OCI-LY7 (cell line): ENCODE measurements around the gene PFKFB3. TPM values are rescaled to one million over a fixed set of nuclear protein-coding genes. Genes with fewer than 3 reads are reported as not detected.

Experiments
- BruUV-seq: library from RNA; stranded (reverse); fragments of 400-500 nt; replicated peaks from 2 replicates; lab custom pipeline; 2021; lab: Mats Ljungman, UMichigan
- CTCF ChIA-PET: fragments of 300-600 bp; sonication (Branson Sonifier 250); formaldehyde crosslinking; loops from one replicate; lab custom pipeline; 2022; ENCODE audit warnings: antibody characterized with exemption; ENCODE audit not compliant: unreplicated experiment; lab: Charles Lee
- POLR2A ChIA-PET: fragments of 300-600 bp; sonication (Branson Sonifier 250); formaldehyde crosslinking; loops from one replicate; lab custom pipeline; 2022; ENCODE audit warnings: antibody characterized with exemption; lab: Charles Lee
- DNase-seq: peaks from one replicate; pipeline ENCODE4 v3.0.0-alpha.2; 2015; ENCODE audit warnings: low spot score
- H2AFZ ChIP-seq: fragments of 200-600 bp; sonication (generic), shearing (Covaris generic); 2 replicates; pipeline ENCODE4 v1.6.1; 2014; ENCODE audit warnings: mild to moderate bottlenecking, antibody characterized with exemption, low read length, moderate library complexity
- H3K27ac ChIP-seq: fragments of 200-600 bp; sonication (generic); 2 replicates; pipeline ENCODE4 v1.5.1; 2014; ENCODE audit warnings: mixed run types, low read depth, mild to moderate bottlenecking, moderate library complexity, low read length, inconsistent platforms; ENCODE audit not compliant: poor library complexity, severe bottlenecking
- H3K36me3 ChIP-seq: fragments of 200-600 bp; sonication (generic); 2 replicates; pipeline ENCODE4 v1.6.1; 2014; ENCODE audit warnings: mild to moderate bottlenecking, antibody characterized with exemption, low read length, moderate library complexity, mixed read lengths; ENCODE audit not compliant: insufficient read depth
- H3K4me1 ChIP-seq: fragments of 200-600 bp; sonication (generic); 2 replicates; pipeline ENCODE4 v1.5.1; 2014; ENCODE audit warnings: mild to moderate bottlenecking, low read length; ENCODE audit not compliant: insufficient read depth, poor library complexity, severe bottlenecking
- H3K4me2 ChIP-seq: fragments of 200-600 bp; sonication (generic); 2 replicates; pipeline ENCODE4 v1.6.1; 2014; ENCODE audit warnings: mild to moderate bottlenecking, low read length
- H3K4me3 ChIP-seq: fragments of 200-600 bp; sonication (generic); 2 replicates; pipeline ENCODE4 v1.5.1; 2014; ENCODE audit warnings: mild to moderate bottlenecking, low read depth, low read length; ENCODE audit not compliant: poor library complexity, severe bottlenecking
- H3K79me2 ChIP-seq: fragments of 200-600 bp; sonication (generic); 2 replicates; pipeline ENCODE4 v1.6.1; 2016; ENCODE audit warnings: low read depth, mild to moderate bottlenecking, low read length, moderate library complexity, mixed read lengths; ENCODE audit not compliant: insufficient read depth
- H3K9me2 ChIP-seq: fragments of 200-600 bp; sonication (generic); 2 replicates; pipeline ENCODE4 v1.6.1; 2016; ENCODE audit warnings: mild to moderate bottlenecking, low read length, mixed read lengths; ENCODE audit not compliant: insufficient read depth
- H3K9me3 ChIP-seq: fragments of 200-600 bp; sonication (generic); 2 replicates; pipeline ENCODE4 v1.6.1; 2014; ENCODE audit warnings: mild to moderate bottlenecking, mixed run types, low read length, mixed read lengths
- H4K20me1 ChIP-seq: fragments of 200-600 bp; sonication (generic); 2 replicates; pipeline ENCODE4 v1.6.1; 2014; ENCODE audit warnings: mild to moderate bottlenecking, antibody characterized with exemption, low read length, moderate library complexity, mixed read lengths; ENCODE audit not compliant: insufficient read depth
- CTCF ChIP-seq: fragments of 200-600 bp; sonication (generic); conservative IDR thresholded peaks from 2 replicates; pipeline ENCODE4 v1.5.1; 2014; ENCODE audit warnings: mild to moderate bottlenecking, antibody characterized with exemption, low read length, moderate library complexity, mixed read lengths
- EZH2phosphoT487 ChIP-seq: fragments of 200-600 bp; sonication (generic); IDR thresholded peaks from 2 replicates; pipeline ENCODE4 v1.6.1; 2018; ENCODE audit warnings: low read depth, borderline replicate concordance, mild to moderate bottlenecking, mixed run types, antibody characterized with exemption, low read length, moderate library complexity, mixed read lengths
- intact Hi-C: fragments of 100-400 bp; cut with micrococcal nuclease; formaldehyde crosslinking; loops from one replicate; pipeline ENCODE4 v1.10.0; 2022; ENCODE audit not compliant: unreplicated experiment
- total RNA-seq, 2 experiments: library from RNA; depleted of rRNA in 1 of 2; stranded (reverse); fragments of >200 nt in 1 of 2; shearing (Covaris generic) in 1 of 2; gene quantifications; 2 replicates each; pipeline ENCODE4 v1.2.3, GENCODE V29; 2014 to 2022

Gene PFKFB3
- total RNA-seq, 2 experiments from 2014 or later, result 33.7 to 50.7 TPM

DNA sequence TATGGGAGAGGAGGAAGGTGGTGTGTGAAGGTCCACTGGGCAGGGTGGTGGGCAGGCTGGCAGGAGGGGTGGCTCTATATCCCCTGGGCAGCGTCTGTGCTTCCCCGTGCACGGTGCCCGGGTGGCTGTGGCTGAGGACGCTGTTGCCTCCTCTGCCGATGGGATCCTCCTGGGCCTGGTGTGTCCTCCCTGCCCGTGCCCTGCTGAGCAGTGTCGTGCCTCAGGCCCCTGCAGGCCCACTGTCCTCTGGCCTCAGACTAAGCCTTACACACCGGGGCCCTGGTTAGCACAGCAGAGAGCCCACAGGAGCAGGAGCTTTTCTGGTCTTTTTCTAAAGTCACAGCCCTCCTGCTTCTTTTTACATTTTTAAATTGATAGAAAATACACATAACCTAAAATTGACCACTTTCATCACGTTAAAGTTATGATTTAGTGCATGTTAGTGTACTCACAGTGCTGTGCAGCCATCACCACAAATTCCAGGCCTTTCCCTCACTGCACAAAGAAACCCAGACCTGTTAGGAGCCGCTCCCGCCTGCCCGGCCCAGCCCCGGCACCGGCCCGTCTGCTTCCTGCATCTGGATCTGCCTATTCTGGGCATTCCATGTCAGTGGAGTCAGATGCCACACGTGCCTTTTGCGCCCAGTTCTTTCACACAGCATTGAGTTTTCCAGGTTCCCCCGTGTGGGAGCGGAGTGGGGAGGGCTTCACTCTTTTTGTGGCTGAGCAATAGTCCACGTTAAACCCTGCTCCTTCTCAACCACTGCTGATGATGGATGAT, 19.4 kb downstream of the PFKFB3 start:
- ChIA-PET POLR2A (no interaction called here), CTCF (no interaction called here)
- Histone ChIP-seq H3K4me1 (no peaks in the 10 kb centered on the region), H3K36me3 (peaks cover 99% of the 10 kb centered on the region), H4K20me1 (no peaks in the 10 kb centered on the region), H3K9me2 (no peaks in the 10 kb centered on the region), H3K27ac (no peak overlapping the region), H3K9me3 (no peaks in the 10 kb centered on the region), H2AFZ (no peak overlapping the region), H3K4me3 (no peak overlapping the region), H3K4me2 (no peak overlapping the region), H3K79me2 (no peaks in the 10 kb centered on the region)
- DNase-seq, result no peak
- TF ChIP-seq CTCF (no peak), EZH2phosphoT487 (no peak)
- intact Hi-C loops, result no loop called here
- no TSS peak for BruUV-seq

DNA sequence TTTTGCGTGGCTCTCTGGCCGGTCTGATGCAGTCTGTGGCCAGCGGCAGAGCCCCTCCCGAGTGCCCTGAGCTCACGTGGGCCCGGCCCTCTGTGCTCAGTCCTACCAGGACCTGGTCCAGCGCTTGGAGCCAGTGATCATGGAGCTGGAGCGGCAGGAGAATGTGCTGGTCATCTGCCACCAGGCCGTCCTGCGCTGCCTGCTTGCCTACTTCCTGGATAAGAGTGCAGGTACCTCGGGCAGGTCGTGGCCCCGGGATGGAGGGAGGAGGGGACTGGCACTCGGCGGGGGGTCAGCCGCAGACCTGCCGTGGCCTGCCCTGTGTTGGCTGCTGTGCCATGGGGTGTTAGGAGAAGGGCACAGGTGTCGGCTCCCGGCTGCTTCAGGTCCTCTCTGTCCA, 20.0 kb downstream of the PFKFB3 start:
- no peak for DNase-seq
- Histone ChIP-seq H4K20me1 (no peaks in the 10 kb centered on the region), H3K9me3 (no peaks in the 10 kb centered on the region), H3K9me2 (no peaks in the 10 kb centered on the region), H3K4me3 (no peak overlapping the region), H3K36me3 (peaks cover 99% of the 10 kb centered on the region), H2AFZ (no peak overlapping the region), H3K27ac (no peak overlapping the region), H3K4me1 (no peaks in the 10 kb centered on the region), H3K4me2 (no peak overlapping the region), H3K79me2 (no peaks in the 10 kb centered on the region)
- ChIA-PET CTCF (no interaction called here), POLR2A (no interaction called here)
- intact Hi-C loops, result no loop called here
- no peak for TF ChIP-seq CTCF
- no peak for TF ChIP-seq EZH2phosphoT487
- BruUV-seq, result no TSS peak

DNA sequence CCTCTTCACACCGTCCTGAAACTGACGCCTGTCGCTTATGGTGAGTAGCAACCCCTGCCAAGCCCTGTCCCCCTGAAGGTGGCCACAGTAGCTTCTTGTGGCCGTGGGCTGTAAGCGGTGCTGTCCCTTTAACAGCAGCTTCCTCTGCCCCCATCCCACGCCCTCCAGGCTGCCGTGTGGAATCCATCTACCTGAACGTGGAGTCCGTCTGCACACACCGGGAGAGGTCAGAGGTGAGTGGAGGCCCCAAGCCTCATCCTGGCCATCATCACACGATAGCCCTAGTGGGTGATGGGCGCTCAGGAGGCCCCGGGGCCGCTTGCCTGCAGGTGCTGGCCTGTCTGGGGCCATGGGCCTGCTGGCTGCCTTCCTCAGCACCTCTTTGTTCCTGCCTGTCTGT, 21.2 kb downstream of the PFKFB3 start:
- H4K20me1 ChIP-seq, result no peaks in the 10 kb centered on the region
- intact Hi-C loops, result no loop called here
- no peak overlapping the region for H2AFZ ChIP-seq
- no peak for DNase-seq
- H3K4me3 ChIP-seq, result no peak overlapping the region
- CTCF ChIA-PET, result no interaction called here
- POLR2A ChIA-PET, result interaction anchor here (0.6 kb wide), 1 partner anchor 719 kb away, joined by 3 read pairs; no protein-coding TSS in a partner anchor
- no peak overlapping the region for H3K27ac ChIP-seq
- H3K4me2 ChIP-seq, result no peak overlapping the region
- no peaks in the 10 kb centered on the region for H3K4me1 ChIP-seq
- no TSS peak for BruUV-seq
- TF ChIP-seq EZH2phosphoT487, result no peak
- TF ChIP-seq CTCF, result no peak
- peaks cover 100% of the 10 kb centered on the region for H3K36me3 ChIP-seq
- H3K79me2 ChIP-seq, result no peaks in the 10 kb centered on the region
- H3K9me2 ChIP-seq, result no peaks in the 10 kb centered on the region
- H3K9me3 ChIP-seq, result no peaks in the 10 kb centered on the region
